Measurements from ENCODE around the gene C10orf67.
A peak's percentile ranks its signal among the peaks of the same experiment; 100 is the strongest.

The C10orf67 gene

DNA sequence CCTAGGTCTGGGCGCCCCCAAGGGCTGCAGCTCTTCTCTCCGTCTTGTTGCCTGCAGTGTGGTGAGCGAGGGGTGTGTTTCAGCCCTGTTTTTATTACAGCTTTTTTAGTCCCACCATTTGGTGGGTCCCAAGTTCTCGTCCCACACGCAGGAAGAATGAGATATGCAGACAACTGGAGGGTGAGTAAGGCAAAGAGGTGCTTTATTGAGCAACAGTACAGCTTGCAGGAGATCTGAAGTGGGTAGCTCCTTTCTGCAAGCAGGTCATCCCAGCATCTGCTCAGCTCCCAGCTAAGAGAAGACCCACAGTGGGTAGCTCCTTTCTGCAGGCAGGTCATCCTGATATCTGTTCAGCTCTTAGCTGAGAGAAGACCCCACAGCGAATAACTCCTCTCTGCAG is 28.2 kb downstream of the C10orf67 start:
- H3K9me3 ChIP-seq (ENCODE audit: insufficient read depth, low read length, severe bottlenecking): peaks cover 14% of the 10 kb centered on the region
- H2AFZ ChIP-seq (ENCODE audit: low read depth, low read length): no peak overlapping the region
- ATAC-seq (ENCODE audit: insufficient read depth, low read depth) (no peak), DNase-seq (no peak)
- TF ChIP-seq, protein P1, sequence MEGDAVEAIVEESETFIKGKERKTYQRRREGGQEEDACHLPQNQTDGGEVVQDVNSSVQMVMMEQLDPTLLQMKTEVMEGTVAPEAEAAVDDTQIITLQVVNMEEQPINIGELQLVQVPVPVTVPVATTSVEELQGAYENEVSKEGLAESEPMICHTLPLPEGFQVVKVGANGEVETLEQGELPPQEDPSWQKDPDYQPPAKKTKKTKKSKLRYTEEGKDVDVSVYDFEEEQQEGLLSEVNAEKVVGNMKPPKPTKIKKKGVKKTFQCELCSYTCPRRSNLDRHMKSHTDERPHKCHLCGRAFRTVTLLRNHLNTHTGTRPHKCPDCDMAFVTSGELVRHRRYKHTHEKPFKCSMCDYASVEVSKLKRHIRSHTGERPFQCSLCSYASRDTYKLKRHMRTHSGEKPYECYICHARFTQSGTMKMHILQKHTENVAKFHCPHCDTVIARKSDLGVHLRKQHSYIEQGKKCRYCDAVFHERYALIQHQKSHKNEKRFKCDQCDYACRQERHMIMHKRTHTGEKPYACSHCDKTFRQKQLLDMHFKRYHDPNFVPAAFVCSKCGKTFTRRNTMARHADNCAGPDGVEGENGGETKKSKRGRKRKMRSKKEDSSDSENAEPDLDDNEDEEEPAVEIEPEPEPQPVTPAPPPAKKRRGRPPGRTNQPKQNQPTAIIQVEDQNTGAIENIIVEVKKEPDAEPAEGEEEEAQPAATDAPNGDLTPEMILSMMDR (IDR thresholded peaks at IDR 0.05; ENCODE audit: borderline replicate concordance, extremely low read depth, low read length, poor library complexity, severe bottlenecking): no peak
- TF ChIP-seq EZH2 (IDR thresholded peaks at IDR 0.05; ENCODE audit: borderline replicate concordance, low read depth, low read length, severe bottlenecking): no peak
- no peaks in the 10 kb centered on the region for H4K20me1 ChIP-seq (ENCODE audit: insufficient read depth, low read length)
- H3K27ac ChIP-seq (ENCODE audit: low read length): no peak overlapping the region
- H3K27me3 ChIP-seq (ENCODE audit: insufficient read depth, low read length, poor library complexity): no peaks in the 10 kb centered on the region
- H3K36me3 ChIP-seq (ENCODE audit: insufficient read depth, low read length): no peaks in the 10 kb centered on the region
- no peak overlapping the region for H3K4me2 ChIP-seq (ENCODE audit: insufficient read depth, low read length)
- no peak overlapping the region for H3K4me3 ChIP-seq (ENCODE audit: low read depth in 1 of 2, low read length in 2 of 2)
- no peaks in the 10 kb centered on the region for H3K4me1 ChIP-seq (ENCODE audit: insufficient read depth, low read length)
- H3K79me2 ChIP-seq (ENCODE audit: insufficient read depth, low read length): no peaks in the 10 kb centered on the region
- H3K9ac ChIP-seq (ENCODE audit: low read depth, low read length): no peak overlapping the region

DNA sequence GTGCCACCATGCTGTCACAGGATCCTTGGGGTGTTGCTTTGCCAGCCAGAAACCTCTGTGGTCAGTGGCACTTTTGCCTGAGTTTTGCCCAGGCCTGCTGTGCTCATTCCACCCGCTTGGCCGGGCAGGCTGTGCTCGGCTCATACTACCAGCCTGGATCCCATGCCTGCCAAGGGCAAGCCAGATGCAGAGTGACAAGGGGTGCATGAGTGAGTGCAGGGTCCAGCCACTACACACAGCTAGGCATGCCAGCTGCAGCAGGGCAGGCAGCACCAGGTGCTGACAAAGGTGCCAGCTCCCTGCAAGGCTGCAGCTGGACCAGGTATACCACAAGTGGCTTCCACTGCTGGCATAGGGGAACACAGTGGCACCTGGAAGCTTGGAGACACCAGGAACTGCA is 28.6 kb downstream of the C10orf67 start:
- Histone ChIP-seq H3K4me2 (ENCODE audit: insufficient read depth, low read length) (no peak overlapping the region), H4K20me1 (ENCODE audit: insufficient read depth, low read length) (no peaks in the 10 kb centered on the region), H3K79me2 (ENCODE audit: insufficient read depth, low read length) (no peaks in the 10 kb centered on the region), H3K27me3 (ENCODE audit: insufficient read depth, low read length, poor library complexity) (no peaks in the 10 kb centered on the region), H2AFZ (ENCODE audit: low read depth, low read length) (no peak overlapping the region), H3K36me3 (ENCODE audit: insufficient read depth, low read length) (no peaks in the 10 kb centered on the region), H3K27ac (ENCODE audit: low read length) (no peak overlapping the region), H3K4me3 (ENCODE audit: low read depth in 1 of 2, low read length in 2 of 2) (no peak overlapping the region), H3K4me1 (ENCODE audit: insufficient read depth, low read length) (no peaks in the 10 kb centered on the region), H3K9me3 (ENCODE audit: insufficient read depth, low read length, severe bottlenecking) (peaks cover 14% of the 10 kb centered on the region), H3K9ac (ENCODE audit: low read depth, low read length) (no peak overlapping the region)
- DNase-seq (no peak), ATAC-seq (ENCODE audit: insufficient read depth, low read depth) (no peak)
- TF ChIP-seq, protein P1 (IDR thresholded peaks at IDR 0.05; ENCODE audit: borderline replicate concordance, extremely low read depth, low read length, poor library complexity, severe bottlenecking): no peak
- no peak for TF ChIP-seq EZH2 (IDR thresholded peaks at IDR 0.05; ENCODE audit: borderline replicate concordance, low read depth, low read length, severe bottlenecking)

DNA sequence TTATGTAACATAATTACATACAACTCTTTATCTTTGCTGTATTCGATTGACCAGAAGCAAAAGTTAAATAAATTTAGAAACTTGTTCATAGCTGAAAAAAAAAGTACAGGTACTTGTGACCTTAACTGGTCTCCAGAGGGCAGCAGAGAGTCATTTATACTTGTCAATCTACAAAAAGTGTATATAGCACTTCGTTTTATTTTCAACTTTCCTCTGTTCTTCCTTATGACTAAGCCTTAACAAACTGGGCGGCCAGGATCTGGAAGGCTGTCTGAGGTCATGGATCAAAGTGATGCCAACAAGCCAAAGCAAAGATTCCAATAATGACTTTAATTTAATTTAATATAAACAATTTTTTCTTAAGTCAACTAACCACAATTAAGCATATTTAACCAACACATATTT is 29.8 kb downstream of the C10orf67 start:
- no peaks in the 10 kb centered on the region for H3K36me3 ChIP-seq (ENCODE audit: insufficient read depth, low read length)
- no peak overlapping the region for H3K27ac ChIP-seq (ENCODE audit: low read length)
- peak; percentile 52 for DNase-seq
- H3K4me3 ChIP-seq (ENCODE audit: low read depth in 1 of 2, low read length in 2 of 2): no peak overlapping the region
- peak; percentile 63; the same call in 2 of the 3 replicates for ATAC-seq (ENCODE audit: insufficient read depth, low read depth)
- no peaks in the 10 kb centered on the region for H3K4me1 ChIP-seq (ENCODE audit: insufficient read depth, low read length)
- TF ChIP-seq, protein P1 (IDR thresholded peaks at IDR 0.05; ENCODE audit: borderline replicate concordance, extremely low read depth, low read length, poor library complexity, severe bottlenecking): peak; percentile 77
- no peak for TF ChIP-seq EZH2 (IDR thresholded peaks at IDR 0.05; ENCODE audit: borderline replicate concordance, low read depth, low read length, severe bottlenecking)
- no peak overlapping the region for H2AFZ ChIP-seq (ENCODE audit: low read depth, low read length)
- peaks cover 14% of the 10 kb centered on the region for H3K9me3 ChIP-seq (ENCODE audit: insufficient read depth, low read length, severe bottlenecking)
- H3K27me3 ChIP-seq (ENCODE audit: insufficient read depth, low read length, poor library complexity): no peaks in the 10 kb centered on the region
- H3K79me2 ChIP-seq (ENCODE audit: insufficient read depth, low read length): no peaks in the 10 kb centered on the region
- no peak overlapping the region for H3K9ac ChIP-seq (ENCODE audit: low read depth, low read length)
- H4K20me1 ChIP-seq (ENCODE audit: insufficient read depth, low read length): no peaks in the 10 kb centered on the region
- no peak overlapping the region for H3K4me2 ChIP-seq (ENCODE audit: insufficient read depth, low read length)

DNA sequence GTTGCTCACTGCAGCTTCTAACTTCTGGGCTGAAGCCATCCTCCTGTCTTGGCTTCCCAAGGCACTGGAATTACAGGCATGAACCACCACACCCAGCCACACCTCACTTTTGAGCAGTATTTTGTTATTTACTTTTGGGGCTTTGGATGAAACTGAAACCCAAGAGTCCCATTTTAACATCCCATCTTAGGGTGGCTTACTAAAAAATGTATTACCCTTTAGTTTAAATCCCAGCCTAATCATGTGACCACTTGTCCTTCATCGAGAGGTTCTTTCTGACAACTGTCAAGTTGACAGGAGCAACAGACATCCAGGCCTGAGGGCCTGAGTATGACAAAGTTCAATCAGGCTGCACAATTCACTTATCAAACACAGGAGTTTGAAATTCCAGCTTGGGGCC is 33.6 kb downstream of the C10orf67 start:
- Histone ChIP-seq H2AFZ (ENCODE audit: low read depth, low read length) (no peak overlapping the region), H3K4me2 (ENCODE audit: insufficient read depth, low read length) (no peak overlapping the region), H3K36me3 (ENCODE audit: insufficient read depth, low read length) (no peaks in the 10 kb centered on the region), H3K27ac (ENCODE audit: low read length) (no peak overlapping the region), H3K9me3 (ENCODE audit: insufficient read depth, low read length, severe bottlenecking) (peaks cover under 1% of the 10 kb centered on the region), H3K9ac (ENCODE audit: low read depth, low read length) (no peak overlapping the region), H3K4me3 (ENCODE audit: low read depth in 1 of 2, low read length in 2 of 2) (no peak overlapping the region), H3K4me1 (ENCODE audit: insufficient read depth, low read length) (no peaks in the 10 kb centered on the region), H3K27me3 (ENCODE audit: insufficient read depth, low read length, poor library complexity) (no peaks in the 10 kb centered on the region), H3K79me2 (ENCODE audit: insufficient read depth, low read length) (no peaks in the 10 kb centered on the region), H4K20me1 (ENCODE audit: insufficient read depth, low read length) (no peaks in the 10 kb centered on the region)
- TF ChIP-seq, protein P1 (IDR thresholded peaks at IDR 0.05; ENCODE audit: borderline replicate concordance, extremely low read depth, low read length, poor library complexity, severe bottlenecking): no peak
- TF ChIP-seq EZH2 (IDR thresholded peaks at IDR 0.05; ENCODE audit: borderline replicate concordance, low read depth, low read length, severe bottlenecking): no peak
- DNase-seq (no peak), ATAC-seq (ENCODE audit: insufficient read depth, low read depth) (no peak)
